Activated T-cell treated with anti-CD3 and anti-CD28 coated beads, Interleukin-2, amount 50 U/mL, for 4 hours (primary cell): ENCODE results near the gene HNRNPR. TPM values are rescaled to one million over a fixed set of nuclear protein-coding genes. Genes with fewer than 3 reads are reported as not detected.
"Not testable (repeated sequence)": the region's sequence is repeated elsewhere in the genome, so short reads cannot be mapped to it uniquely, and the experiment has no call there.

ENCODE experiments used
- ATAC-seq, 2 donors: fragments of 200-7000 bp; cut with Tn5 transposase; one replicate each; pipeline ENCODE4 v1.10.0; 2021
- DNase-seq: peaks from one replicate; pipeline ENCODE4 v3.0.0-alpha.2; 2020
- H3K27me3 Mint-ChIP-seq: one replicate; pipeline ENCODE4 v1.8.0; 2021; ENCODE audit warnings: low read depth, mixed read lengths
- H3K36me3 Mint-ChIP-seq: one replicate; pipeline ENCODE4 v1.8.0; 2022; ENCODE audit warnings: mixed read lengths; ENCODE audit not compliant: insufficient read depth
- H3K4me1 Mint-ChIP-seq: one replicate; pipeline ENCODE4 v1.8.0; 2021; ENCODE audit warnings: low read depth, mixed read lengths
- H3K4me3 Mint-ChIP-seq: one replicate; pipeline ENCODE4 v1.8.0; 2021; ENCODE audit warnings: mild to moderate bottlenecking, moderate library complexity, mixed read lengths
- H3K9me3 Mint-ChIP-seq: one replicate; pipeline ENCODE4 v1.8.0; 2021; ENCODE audit warnings: mixed read lengths
- total RNA-seq, 3 donors: library from RNA; stranded (reverse); gene quantifications; one replicate each; pipeline ENCODE4 v1.2.1, GENCODE V29; 2021

Gene HNRNPR
- total RNA-seq, 3 donors from 2014 or later = 253 to 269 (median 254) TPM

GRCh38 chr1:23274134-23274505, 70.0 kb downstream of the HNRNPR start:
- H3K27me3 Mint-ChIP-seq = peaks cover 43% of the 10 kb centered on the region
- no peaks in the 10 kb centered on the region for H3K4me1 Mint-ChIP-seq
- H3K36me3 Mint-ChIP-seq = no peaks in the 10 kb centered on the region
- ATAC-seq = no peak
- H3K9me3 Mint-ChIP-seq = no peaks in the 10 kb centered on the region
- H3K4me3 Mint-ChIP-seq = no peak overlapping the region
- no peak for DNase-seq

GRCh38 chr1:23273450-23274133, 70.5 kb downstream of the HNRNPR start:
- DNase-seq = no peak

GRCh38 chr1:23263380-23263887, 80.7 kb downstream of the HNRNPR start:
- Mint-ChIP-seq H3K36me3 (no peaks in the 10 kb centered on the region), H3K9me3 (no peaks in the 10 kb centered on the region), H3K4me1 (no peaks in the 10 kb centered on the region), H3K27me3 (peaks cover 2% of the 10 kb centered on the region), H3K4me3 (no peak overlapping the region)
- DNase-seq (no peak), ATAC-seq (no peak)

More at GRCh38 chr1:23273450-23274133, 70.5 kb downstream of the HNRNPR start:
- no peak for ATAC-seq
- Mint-ChIP-seq H3K4me1 (no peaks in the 10 kb centered on the region), H3K36me3 (no peaks in the 10 kb centered on the region), H3K27me3 (peaks cover 46% of the 10 kb centered on the region), H3K9me3 (no peaks in the 10 kb centered on the region), H3K4me3 (no peak overlapping the region)

- ATAC-seq, H3K27me3 Mint-ChIP-seq, H3K9me3 Mint-ChIP-seq, H3K4me1 Mint-ChIP-seq, H3K36me3 Mint-ChIP-seq, H3K4me3 Mint-ChIP-seq, DNase-seq: not testable (repeated sequence)
Observed at GRCh38 chr1:23258082-23258481, 86.0 kb downstream of the HNRNPR start.

- not testable (repeated sequence) for H3K27me3 Mint-ChIP-seq
Observed at GRCh38 chr1:23257371-23257770, 86.7 kb downstream of the HNRNPR start.

More at GRCh38 chr1:23257371-23257770, 86.7 kb downstream of the HNRNPR start:
- H3K4me3 Mint-ChIP-seq, H3K9me3 Mint-ChIP-seq, H3K4me1 Mint-ChIP-seq, DNase-seq, H3K36me3 Mint-ChIP-seq, ATAC-seq: not testable (repeated sequence)

Other genes with a start within 250 kb of the HNRNPR start
- gene LUZP1, start 175.4 kb downstream of the HNRNPR start, total RNA-seq = 10 to 100 TPM; 19.7 to 20.7 (median 20.1) TPM
- gene HTR1D, start 126.8 kb downstream of the HNRNPR start, total RNA-seq = not detected
- gene ZNF436, start 25.6 kb upstream of the HNRNPR start, total RNA-seq = 1 to 10 TPM; 3.1 to 4.7 (median 4.3) TPM
- gene TCEA3, start 80.5 kb upstream of the HNRNPR start, total RNA-seq = 1 to 10 TPM; 1.6 to 2.6 (median 2.1) TPM
- gene ASAP3, start 139.9 kb upstream of the HNRNPR start, total RNA-seq = under 1 TPM; 0.49 to 0.90 (median 0.66) TPM
- 1 to 10 TPM; 5.5 to 9.3 (median 7.2) TPM for gene E2F2, start 186.9 kb upstream of the HNRNPR start, total RNA-seq
- gene ID3, start 215.2 kb upstream of the HNRNPR start, total RNA-seq = 10 to 100 TPM; 15.1 to 17.1 (median 15.1) TPM